BE2C (cell line): ENCODE data around the gene SARDH.

Source experiments
- DNase-seq: peaks from one replicate; pipeline ENCODE4 v3.0.0-alpha.2; 2020
- H3K27me3 ChIP-seq: fragments of 250-450 bp; sonication (Bioruptor Pico); 2 replicates; pipeline ENCODE4 v1.5.1; 2020; ENCODE audit warnings: mild to moderate bottlenecking
- H3K36me3 ChIP-seq: fragments of 250-450 bp; sonication (Bioruptor Pico); 2 replicates; pipeline ENCODE4 v1.5.1; 2020; ENCODE audit warnings: mild to moderate bottlenecking
- H3K4me1 ChIP-seq: fragments of 250-450 bp; sonication (Bioruptor Pico); 2 replicates; pipeline ENCODE4 v1.5.1; 2020
- H3K4me3 ChIP-seq: 2 replicates; pipeline ENCODE4 v1.5.1; 2011; ENCODE audit warnings: low read depth, low read length
- H3K9me3 ChIP-seq: fragments of 250-450 bp; sonication (Bioruptor Pico); 2 replicates; pipeline ENCODE4 v1.5.1; 2020
- TF ChIP-seq, protein P1 (sequence below): IDR thresholded peaks from 2 replicates; pipeline ENCODE4 v1.5.1; 2012; ENCODE audit warnings: mild to moderate bottlenecking, low read depth, low read length

Gene SARDH

DNA sequence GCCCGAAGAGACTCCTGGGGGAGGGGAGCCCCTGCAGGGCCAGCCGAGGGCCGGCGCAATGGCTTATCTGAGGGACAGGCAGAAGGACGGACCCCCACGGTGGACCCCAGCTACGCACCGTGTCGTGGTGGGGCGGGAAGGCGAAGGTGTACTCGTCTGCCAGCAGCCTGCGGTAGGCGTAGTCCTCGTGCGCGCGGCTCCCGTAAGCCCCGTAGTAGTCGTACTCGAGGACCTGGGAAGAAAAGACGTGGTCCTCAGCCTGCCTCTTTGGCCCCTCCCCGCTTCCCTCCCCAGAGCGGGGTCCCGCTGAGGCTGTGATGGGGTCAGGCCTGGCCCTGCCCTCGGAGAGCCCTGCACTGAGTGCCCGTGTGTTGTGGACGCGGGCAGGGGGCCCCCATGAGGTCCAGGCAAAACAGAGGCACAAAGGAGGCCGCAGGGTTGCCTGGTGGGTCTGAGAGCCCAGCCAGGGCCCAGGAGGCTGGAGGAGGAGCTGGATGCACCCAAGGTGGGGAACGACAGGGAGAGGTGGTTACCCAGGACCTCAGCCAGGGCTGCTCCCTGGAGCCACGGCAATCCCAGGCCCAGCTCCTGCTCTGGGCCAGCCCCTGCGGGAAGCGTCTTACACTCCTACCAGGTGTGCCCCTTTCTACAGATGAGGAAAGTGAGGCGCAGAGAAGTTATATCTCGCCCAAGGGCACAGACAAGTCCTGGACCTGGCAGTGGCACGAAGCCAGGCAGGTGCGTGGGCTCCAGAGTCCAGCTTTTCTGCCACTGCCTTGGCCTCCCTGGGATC is 35.2 kb downstream of the SARDH start:
- peaks cover 6% of the 10 kb centered on the region; the same call in 1 of the 2 replicates for H3K4me1 ChIP-seq

DNA sequence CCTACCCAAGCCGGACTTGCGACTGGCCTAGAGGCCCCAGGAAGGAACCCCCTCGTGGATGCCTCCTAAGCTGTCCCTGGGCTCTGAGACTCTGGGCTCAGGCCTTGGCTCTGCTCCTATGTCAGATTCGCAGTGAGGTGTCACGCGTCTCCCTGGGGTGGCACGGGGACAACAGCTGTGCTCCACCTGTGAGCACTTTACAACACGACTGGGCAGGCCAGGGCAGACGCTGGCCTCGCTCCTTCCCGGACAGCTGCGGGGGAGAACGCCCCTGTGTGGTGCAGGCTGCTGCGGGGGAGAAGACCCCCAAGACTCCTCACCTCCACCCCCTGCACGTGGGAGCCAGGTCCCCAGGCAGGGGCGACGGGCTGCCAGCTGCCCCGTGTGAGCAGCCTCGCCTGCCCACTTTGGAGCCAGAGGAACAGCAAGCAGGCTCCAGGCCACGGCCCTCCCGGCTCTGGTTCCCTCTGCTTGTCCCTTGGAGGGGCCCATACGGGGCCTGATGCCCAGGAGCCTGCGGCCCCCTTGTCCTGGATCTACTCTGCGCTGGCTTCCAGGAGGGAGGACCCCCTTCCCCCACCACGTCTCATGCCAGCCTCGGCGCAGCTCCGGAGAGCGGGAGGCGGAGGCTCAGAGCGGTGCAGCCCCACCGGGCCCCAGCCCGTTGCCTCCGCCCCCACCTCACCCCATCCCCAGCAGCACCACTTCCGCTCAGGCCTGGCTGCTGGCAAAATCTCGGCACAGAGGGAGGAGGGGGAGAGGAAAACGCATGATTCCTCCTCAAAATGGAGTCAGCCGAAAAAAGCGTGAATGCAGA is 36.0 kb downstream of the SARDH start:
- DNase-seq = peak; percentile 8
- TF ChIP-seq, protein P1, sequence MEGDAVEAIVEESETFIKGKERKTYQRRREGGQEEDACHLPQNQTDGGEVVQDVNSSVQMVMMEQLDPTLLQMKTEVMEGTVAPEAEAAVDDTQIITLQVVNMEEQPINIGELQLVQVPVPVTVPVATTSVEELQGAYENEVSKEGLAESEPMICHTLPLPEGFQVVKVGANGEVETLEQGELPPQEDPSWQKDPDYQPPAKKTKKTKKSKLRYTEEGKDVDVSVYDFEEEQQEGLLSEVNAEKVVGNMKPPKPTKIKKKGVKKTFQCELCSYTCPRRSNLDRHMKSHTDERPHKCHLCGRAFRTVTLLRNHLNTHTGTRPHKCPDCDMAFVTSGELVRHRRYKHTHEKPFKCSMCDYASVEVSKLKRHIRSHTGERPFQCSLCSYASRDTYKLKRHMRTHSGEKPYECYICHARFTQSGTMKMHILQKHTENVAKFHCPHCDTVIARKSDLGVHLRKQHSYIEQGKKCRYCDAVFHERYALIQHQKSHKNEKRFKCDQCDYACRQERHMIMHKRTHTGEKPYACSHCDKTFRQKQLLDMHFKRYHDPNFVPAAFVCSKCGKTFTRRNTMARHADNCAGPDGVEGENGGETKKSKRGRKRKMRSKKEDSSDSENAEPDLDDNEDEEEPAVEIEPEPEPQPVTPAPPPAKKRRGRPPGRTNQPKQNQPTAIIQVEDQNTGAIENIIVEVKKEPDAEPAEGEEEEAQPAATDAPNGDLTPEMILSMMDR = no peak
- no peaks in the 10 kb centered on the region for H3K36me3 ChIP-seq

More for the DNA sequence above, 35.2 kb downstream of the SARDH start:
- H3K36me3 ChIP-seq = no peaks in the 10 kb centered on the region
- peak; percentile 6 for DNase-seq
- no peak overlapping the region for H3K4me3 ChIP-seq
- no peaks in the 10 kb centered on the region for H3K27me3 ChIP-seq
- H3K9me3 ChIP-seq = no peaks in the 10 kb centered on the region
- TF ChIP-seq, protein P1 = no peak

DNA sequence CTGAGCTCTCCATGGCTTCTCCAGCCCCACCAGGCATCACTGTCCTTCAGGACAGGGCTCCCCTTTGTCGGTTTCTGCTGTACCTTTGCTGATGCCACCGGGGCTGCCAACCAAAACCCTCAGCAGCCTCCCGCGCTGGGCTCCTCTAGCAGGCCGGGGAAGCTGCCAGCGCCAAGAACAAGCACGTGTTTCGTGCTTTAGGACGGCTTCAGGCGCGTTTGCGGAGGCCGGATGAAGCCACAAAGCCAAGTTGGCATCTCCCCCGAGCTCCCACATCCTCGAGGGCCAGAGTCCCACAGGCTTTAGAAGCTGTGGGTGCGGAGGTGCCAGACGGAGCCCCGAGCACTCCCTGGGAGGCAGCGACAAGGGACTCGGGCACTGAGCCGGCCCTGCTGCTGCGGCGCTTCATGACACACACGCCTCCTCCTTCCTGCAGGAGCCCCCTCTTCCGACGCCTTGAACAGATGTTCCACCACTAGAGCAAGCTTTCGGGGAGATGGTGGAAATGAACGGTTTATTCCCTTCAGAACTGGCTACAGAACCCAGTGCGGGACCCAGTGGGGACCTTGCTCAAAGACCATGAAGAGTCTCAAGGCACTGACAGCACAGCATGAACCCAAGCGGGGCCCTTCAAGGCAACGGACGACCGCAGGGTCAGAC is 36.7 kb downstream of the SARDH start:
- no peak overlapping the region for H3K4me3 ChIP-seq
- no peaks in the 10 kb centered on the region for H3K27me3 ChIP-seq
- peak; percentile 4 for DNase-seq
- TF ChIP-seq, protein P1 = no peak
- H3K9me3 ChIP-seq = no peaks in the 10 kb centered on the region
- peaks cover 6% of the 10 kb centered on the region; the same call in 1 of the 2 replicates for H3K4me1 ChIP-seq
- no peaks in the 10 kb centered on the region for H3K36me3 ChIP-seq

More for the DNA sequence above, 36.0 kb downstream of the SARDH start:
- Histone ChIP-seq H3K4me1 (peaks cover 6% of the 10 kb centered on the region; the same call in 1 of the 2 replicates), H3K27me3 (no peaks in the 10 kb centered on the region), H3K9me3 (no peaks in the 10 kb centered on the region), H3K4me3 (no peak overlapping the region)

DNA sequence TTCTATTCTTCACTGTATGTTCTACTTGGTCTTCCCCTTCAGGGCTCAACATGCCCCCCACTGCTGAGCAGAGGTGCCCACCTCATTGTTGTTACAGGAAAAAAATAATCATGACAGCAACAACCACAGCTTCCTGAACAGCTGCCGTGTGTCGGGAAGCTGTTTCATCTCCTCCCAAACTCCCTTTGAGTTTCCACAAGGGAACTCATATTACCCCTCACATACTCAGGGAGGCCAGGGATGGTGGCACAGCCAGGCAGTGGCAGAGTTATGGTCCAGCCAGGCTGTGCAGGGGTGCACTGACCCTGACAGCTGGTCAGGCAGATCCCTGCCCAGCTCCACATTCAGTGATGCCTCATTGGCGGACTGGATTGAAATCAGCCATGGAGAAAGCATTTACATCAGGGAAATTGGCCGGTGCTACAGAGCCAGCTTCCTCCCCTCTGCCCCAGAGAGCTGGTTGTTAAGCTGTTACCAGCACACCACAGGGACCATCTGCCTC is 37.3 kb downstream of the SARDH start:
- H3K27me3 ChIP-seq = no peaks in the 10 kb centered on the region
- H3K4me1 ChIP-seq = peaks cover 6% of the 10 kb centered on the region; the same call in 1 of the 2 replicates
- no peaks in the 10 kb centered on the region for H3K36me3 ChIP-seq
- TF ChIP-seq, protein P1 = no peak
- DNase-seq = no peak
- H3K9me3 ChIP-seq = no peaks in the 10 kb centered on the region
- no peak overlapping the region for H3K4me3 ChIP-seq

DNA sequence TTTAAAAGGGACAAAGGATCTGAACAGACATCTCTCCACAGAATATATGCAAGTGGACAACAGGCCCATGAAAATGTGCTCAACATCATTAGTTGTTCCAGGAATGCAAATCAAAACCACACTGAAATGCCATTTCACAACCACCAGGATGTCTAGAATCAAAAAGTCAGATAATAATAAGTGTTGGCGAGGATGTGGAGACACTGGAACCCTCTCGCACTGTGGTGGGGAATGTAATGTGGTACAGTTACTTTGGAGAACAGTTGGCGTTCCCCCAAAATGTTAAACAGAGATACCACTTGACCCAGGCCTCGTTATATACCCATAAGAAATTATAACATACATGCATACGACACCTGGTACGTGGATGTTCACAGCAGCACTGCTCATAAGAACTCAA is 38.6 kb downstream of the SARDH start:
- peaks cover 6% of the 10 kb centered on the region; the same call in 1 of the 2 replicates for H3K4me1 ChIP-seq
- H3K9me3 ChIP-seq = no peaks in the 10 kb centered on the region
- TF ChIP-seq, protein P1 = no peak
- H3K36me3 ChIP-seq = peaks cover 3% of the 10 kb centered on the region; the same call in 1 of the 2 replicates
- H3K4me3 ChIP-seq = no peak overlapping the region
- no peaks in the 10 kb centered on the region for H3K27me3 ChIP-seq
- no peak for DNase-seq
